ENCODE results near the gene NCKIPSD.

DNA sequence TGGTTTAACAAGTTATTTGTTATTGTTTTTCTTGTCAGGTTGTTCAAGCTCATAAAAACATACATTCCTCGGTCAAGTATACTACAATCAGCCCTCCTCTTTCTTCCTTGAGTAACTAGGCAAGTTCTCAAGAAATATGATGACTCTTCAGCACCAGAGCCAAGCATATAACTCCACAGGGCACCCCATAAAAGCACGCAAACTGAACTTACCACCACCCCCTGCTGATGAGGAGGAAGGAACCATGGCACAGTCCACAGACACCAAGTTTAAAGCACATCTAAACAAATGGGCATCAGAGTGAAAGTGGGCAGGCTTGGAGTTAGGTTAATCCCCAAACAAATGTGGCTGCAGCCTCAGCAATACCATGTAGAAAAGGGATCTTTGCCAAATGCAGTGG is 26.0 kb upstream of the NCKIPSD start:
- TF ChIP-seq, protein P1, sequence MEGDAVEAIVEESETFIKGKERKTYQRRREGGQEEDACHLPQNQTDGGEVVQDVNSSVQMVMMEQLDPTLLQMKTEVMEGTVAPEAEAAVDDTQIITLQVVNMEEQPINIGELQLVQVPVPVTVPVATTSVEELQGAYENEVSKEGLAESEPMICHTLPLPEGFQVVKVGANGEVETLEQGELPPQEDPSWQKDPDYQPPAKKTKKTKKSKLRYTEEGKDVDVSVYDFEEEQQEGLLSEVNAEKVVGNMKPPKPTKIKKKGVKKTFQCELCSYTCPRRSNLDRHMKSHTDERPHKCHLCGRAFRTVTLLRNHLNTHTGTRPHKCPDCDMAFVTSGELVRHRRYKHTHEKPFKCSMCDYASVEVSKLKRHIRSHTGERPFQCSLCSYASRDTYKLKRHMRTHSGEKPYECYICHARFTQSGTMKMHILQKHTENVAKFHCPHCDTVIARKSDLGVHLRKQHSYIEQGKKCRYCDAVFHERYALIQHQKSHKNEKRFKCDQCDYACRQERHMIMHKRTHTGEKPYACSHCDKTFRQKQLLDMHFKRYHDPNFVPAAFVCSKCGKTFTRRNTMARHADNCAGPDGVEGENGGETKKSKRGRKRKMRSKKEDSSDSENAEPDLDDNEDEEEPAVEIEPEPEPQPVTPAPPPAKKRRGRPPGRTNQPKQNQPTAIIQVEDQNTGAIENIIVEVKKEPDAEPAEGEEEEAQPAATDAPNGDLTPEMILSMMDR (IDR thresholded peaks at IDR 0.05), result no peak
- TF ChIP-seq POLR2A (IDR thresholded peaks at IDR 0.05), result no peak

Measured in right lobe of liver (tissue), 4 donors.